Activated T-helper 1 cell treated with anti-CD3 and anti-CD28 coated beads, Interleukin-12 subunit alpha, Interleukin-12 subunit beta, Interleukin-2, Interleukin-4 antibody, amounts not matched to agents 30 ng/mL and 10 ng/mL and 1 ng/mL, durations not matched to agents 14 hours and 24 hours and 36 hours (primary cell): ENCODE measurements around the gene MFSD6. TPM values are rescaled to one million over a fixed set of nuclear protein-coding genes. Genes with fewer than 3 reads are reported as not detected.
"Not testable (repeated sequence)": the region's sequence is repeated elsewhere in the genome, so short reads cannot be mapped to it uniquely, and the experiment has no call there.

Experiments
- DNase-seq: peaks from one replicate; pipeline ENCODE4 v3.0.0; 2021; ENCODE audit warnings: low spot score
- H3K27ac Mint-ChIP-seq: one replicate; pipeline ENCODE4 v1.8.0; 2021; ENCODE audit warnings: mild to moderate bottlenecking, mixed read lengths
- H3K27me3 Mint-ChIP-seq: one replicate; pipeline ENCODE4 v1.8.0; 2022; ENCODE audit warnings: mild to moderate bottlenecking, moderate library complexity, mixed read lengths; ENCODE audit not compliant: insufficient read depth
- H3K36me3 Mint-ChIP-seq: one replicate; pipeline ENCODE4 v1.8.0; 2021; ENCODE audit warnings: low read depth, mixed read lengths
- H3K4me1 Mint-ChIP-seq: one replicate; pipeline ENCODE4 v1.8.0; 2021; ENCODE audit warnings: low read depth, mixed read lengths
- H3K4me3 Mint-ChIP-seq: one replicate; pipeline ENCODE4 v1.8.0; 2021; ENCODE audit warnings: mild to moderate bottlenecking, moderate library complexity, mixed read lengths
- H3K9me3 Mint-ChIP-seq: one replicate; pipeline ENCODE4 v1.8.0; 2021; ENCODE audit warnings: mixed read lengths
- intact Hi-C: fragments of 100-400 bp; cut with micrococcal nuclease; formaldehyde crosslinking; loops from one replicate; pipeline ENCODE4 v1.15.1; 2024
- total RNA-seq: library from RNA; stranded (reverse); gene quantifications from 2 replicates; pipeline ENCODE4 v1.2.3, GENCODE V29; 2022

Gene MFSD6
- 45.8 and 46.8 TPM in 2 replicates for total RNA-seq

DNA sequence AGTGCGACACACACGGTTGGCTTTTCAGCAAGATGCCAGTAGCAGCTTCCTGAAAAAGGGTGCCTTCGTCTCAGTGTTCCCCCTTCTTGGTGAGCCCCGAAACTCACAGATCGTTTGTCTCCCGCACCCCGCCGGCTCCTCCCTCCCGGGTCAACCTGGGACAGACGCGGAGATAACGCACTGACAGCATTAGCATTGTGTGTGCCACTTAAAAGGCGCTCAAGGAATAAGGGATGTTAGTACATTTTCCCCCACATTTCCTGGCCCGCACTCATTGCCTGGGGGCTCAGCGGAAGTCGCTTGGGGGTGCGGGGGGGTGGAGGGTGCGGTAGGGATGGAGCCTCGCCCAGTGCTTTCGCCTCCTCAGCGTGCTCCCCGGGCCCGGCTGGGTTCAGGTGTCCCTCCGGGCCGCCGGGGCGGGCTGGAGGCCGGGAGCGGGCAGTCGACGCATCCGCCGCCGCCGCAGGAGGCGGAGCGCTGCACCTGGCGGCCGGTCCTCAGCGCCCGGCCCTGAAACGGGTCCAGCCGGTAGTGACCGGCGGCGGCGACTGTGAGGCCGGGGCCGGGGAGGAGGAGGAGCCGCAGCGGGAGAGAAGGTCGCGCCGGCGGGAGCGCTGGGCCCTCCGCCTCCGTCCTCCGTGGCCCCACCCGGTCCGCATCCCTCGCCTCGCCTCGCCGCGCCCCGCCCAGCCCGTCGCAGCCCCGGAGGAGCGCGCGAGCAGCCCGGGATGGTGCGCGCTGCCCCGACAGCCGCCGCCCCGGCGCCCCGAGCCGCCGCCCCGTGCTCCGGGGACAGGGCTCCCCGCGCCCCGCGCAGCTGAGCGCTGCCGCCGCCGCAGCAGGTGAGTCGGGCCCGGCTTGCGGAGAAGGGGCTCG, at the start of gene MFSD6:
MFSD6 (plus strand) TSS at position 694 of the 876 bp plus-strand sequence. CDS start 27,675 bp downstream, outside the sequence.
- H3K36me3 Mint-ChIP-seq: peaks cover 6% of the 10 kb centered on the region
- H3K27me3 Mint-ChIP-seq: no peaks in the 10 kb centered on the region
- peak within 1 kb of the TSS; percentile 94 for H3K27ac Mint-ChIP-seq
- intact Hi-C loops: loop anchor here (1.0 to 10.0 kb wide), 11 partner anchors 66 to 963 kb away; partner anchors contain the start of genes INPP1, NEMP2, STAT1 and WDR75
- peak within 1 kb of the TSS; percentile 90 for H3K4me3 Mint-ChIP-seq
- peak; percentile 48 for DNase-seq
- H3K9me3 Mint-ChIP-seq: no peaks in the 10 kb centered on the region
- peaks cover 36% of the 10 kb centered on the region for H3K4me1 Mint-ChIP-seq

DNA sequence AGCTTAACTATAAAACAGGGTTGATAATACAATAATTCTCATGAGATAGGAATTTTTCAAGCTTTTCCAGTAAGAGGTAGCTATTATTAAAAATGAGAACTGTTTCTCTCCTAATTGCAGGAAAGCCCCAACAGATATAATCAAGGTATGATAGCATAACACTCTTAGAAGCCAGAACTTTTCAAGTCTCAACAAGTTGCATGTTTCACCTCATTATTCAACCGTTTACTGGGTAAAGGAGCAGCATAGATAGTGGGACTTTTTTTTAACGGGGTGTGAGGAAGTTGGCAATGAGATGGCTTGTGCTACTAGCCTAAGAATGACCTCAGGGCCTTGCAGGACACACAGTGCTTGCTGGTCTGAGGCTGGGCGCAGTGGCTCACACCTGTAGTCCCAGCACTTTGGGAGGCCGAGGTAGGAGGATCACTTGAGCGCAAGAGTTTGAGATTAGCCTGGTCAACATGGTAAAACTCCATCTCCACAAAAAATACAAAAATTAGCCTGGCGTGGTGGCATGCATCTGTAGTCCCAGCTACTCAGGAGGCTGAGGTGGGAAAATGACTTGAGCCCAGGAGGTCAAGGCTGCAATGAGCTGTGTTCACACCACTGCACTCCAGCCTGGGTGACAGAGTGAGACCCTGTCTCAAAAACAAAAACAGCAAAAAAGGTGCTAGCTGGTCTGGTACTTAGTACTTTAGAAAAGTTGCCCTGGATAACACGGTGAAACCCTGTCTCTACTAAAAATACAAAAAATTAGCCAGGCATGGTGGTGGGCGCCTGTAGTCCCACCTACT, 49.3 kb upstream of the MFSD6 start:
- H3K4me3 Mint-ChIP-seq, H3K9me3 Mint-ChIP-seq, H3K27me3 Mint-ChIP-seq, intact Hi-C loops, H3K27ac Mint-ChIP-seq, DNase-seq, H3K36me3 Mint-ChIP-seq: not testable (repeated sequence)
- H3K4me1 Mint-ChIP-seq: peaks cover 30% of the 10 kb centered on the region

GRCh38 chr2:190360561-190360960, 47.6 kb upstream of the MFSD6 start:
- intact Hi-C loops: loop anchor here (1.0 to 5.0 kb wide), 2 partner anchors 17 to 43 kb away; partner anchors contain the start of genes HIBCH and INPP1
- peaks cover 4% of the 10 kb centered on the region for H3K36me3 Mint-ChIP-seq
- peaks cover 30% of the 10 kb centered on the region for H3K4me1 Mint-ChIP-seq
- no peaks in the 10 kb centered on the region for H3K9me3 Mint-ChIP-seq
- no peak overlapping the region for H3K27ac Mint-ChIP-seq
- H3K27me3 Mint-ChIP-seq: no peaks in the 10 kb centered on the region
- peak overlapping the region; percentile 81 for H3K4me3 Mint-ChIP-seq
- no peak for DNase-seq

- H3K4me1 Mint-ChIP-seq: peaks cover 30% of the 10 kb centered on the region
- no peak for DNase-seq
- H3K4me3 Mint-ChIP-seq: peak overlapping the region; percentile 81
- H3K9me3 Mint-ChIP-seq: no peaks in the 10 kb centered on the region
- no peaks in the 10 kb centered on the region for H3K27me3 Mint-ChIP-seq
- H3K27ac Mint-ChIP-seq: no peak overlapping the region
- intact Hi-C loops: loop anchor here (1.0 to 5.0 kb wide), 2 partner anchors 18 to 44 kb away; partner anchors contain the start of genes HIBCH and INPP1
- H3K36me3 Mint-ChIP-seq: peaks cover 4% of the 10 kb centered on the region
Observed at GRCh38 chr2:190360965-190361364, 47.2 kb upstream of the MFSD6 start.

DNA sequence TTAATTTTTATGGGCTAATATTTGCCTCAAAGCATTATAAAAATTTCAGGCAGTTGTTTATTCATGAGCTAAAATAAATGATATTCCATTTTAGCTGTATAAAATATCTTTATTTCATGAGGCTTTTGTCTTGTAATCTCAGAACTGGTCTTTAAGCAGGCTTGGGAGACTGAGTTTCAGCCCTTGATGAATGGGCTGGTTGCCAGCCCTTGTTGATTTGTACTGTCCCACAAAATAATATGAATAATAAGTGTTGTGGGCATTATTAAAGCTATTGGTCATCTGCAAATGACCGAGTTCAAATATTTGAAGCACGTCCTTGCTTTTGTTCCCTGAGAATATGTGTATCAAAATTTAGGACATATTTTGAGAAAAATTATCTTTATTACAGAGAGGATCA, 46.6 kb upstream of the MFSD6 start:
- Mint-ChIP-seq H3K9me3 (no peaks in the 10 kb centered on the region), H3K36me3 (peaks cover 4% of the 10 kb centered on the region), H3K27me3 (no peaks in the 10 kb centered on the region), H3K4me3 (no peak overlapping the region), H3K4me1 (peaks cover 30% of the 10 kb centered on the region), H3K27ac (no peak overlapping the region)
- no peak for DNase-seq
- intact Hi-C loops: loop anchor here (5.0 kb wide), 1 partner anchor 44 kb away; the partner anchor contains the start of gene HIBCH

DNA sequence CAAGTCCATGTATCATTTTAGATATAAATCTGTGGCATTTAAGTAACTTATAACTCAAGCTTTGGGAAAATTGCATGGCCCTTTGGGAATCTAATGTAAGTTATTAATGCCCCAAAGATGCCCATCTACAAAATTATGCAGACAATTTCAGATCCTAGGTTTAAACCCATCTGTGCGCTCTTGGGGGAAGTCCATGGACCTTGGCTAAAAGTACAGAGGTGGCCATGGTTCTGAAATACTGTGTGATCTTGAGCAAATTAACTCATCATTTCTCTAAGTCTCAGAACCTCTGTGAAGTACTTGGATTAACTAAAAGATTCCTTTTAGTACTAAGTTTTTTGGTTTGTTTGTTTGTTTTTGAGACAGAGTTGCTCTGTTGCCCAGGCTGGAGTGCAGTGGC, 45.3 kb upstream of the MFSD6 start:
- H3K27ac Mint-ChIP-seq: no peak overlapping the region
- peaks cover 4% of the 10 kb centered on the region for H3K36me3 Mint-ChIP-seq
- H3K4me1 Mint-ChIP-seq: peaks cover 30% of the 10 kb centered on the region
- H3K4me3 Mint-ChIP-seq: no peak overlapping the region
- DNase-seq: no peak
- no peaks in the 10 kb centered on the region for H3K9me3 Mint-ChIP-seq
- H3K27me3 Mint-ChIP-seq: no peaks in the 10 kb centered on the region
- intact Hi-C loops: loop anchor here (5.0 kb wide), 1 partner anchor 46 kb away; the partner anchor contains the start of gene HIBCH

DNA sequence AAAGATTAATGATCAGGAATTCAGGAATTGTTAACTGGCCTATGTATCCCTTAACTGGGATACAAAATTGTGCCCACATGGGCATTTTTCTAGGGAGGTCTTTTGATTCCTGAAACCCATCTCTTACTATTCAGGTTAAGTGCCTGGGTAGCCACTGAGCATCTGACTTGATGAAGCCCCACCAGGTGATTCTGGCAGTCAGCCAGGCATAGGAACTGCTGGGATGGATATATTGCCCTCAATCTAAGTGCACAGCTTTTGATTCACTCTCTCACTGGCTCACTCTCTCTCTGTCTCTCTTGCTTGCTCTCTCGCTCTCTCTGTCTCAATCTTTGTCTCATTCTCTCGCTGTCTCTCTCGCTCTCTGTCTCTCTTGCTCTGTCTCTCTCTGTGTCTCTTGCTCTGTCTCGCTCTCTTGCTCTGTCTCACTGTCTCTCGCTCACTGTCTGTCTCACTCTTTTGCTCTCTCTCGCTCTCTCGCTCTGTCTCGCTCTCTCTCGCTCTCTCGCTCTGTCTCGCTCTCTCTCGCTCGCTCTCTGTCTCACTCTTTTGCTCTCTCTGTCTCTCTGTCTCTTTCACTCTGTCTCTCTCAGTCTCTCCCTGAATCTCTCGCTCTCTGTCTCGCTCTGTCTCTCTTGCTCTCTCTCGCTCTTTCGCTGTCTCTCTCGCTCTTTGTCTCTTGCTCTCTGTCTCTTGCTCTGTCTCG, 42.5 kb upstream of the MFSD6 start:
- no peak overlapping the region for H3K4me3 Mint-ChIP-seq
- H3K36me3 Mint-ChIP-seq: peaks cover 10% of the 10 kb centered on the region
- no peak for DNase-seq
- no peaks in the 10 kb centered on the region for H3K27me3 Mint-ChIP-seq
- H3K27ac Mint-ChIP-seq: no peak overlapping the region
- H3K4me1 Mint-ChIP-seq: peaks cover 14% of the 10 kb centered on the region
- intact Hi-C loops: no loop called here
- H3K9me3 Mint-ChIP-seq: no peaks in the 10 kb centered on the region

- H3K36me3 Mint-ChIP-seq: peaks cover 10% of the 10 kb centered on the region
- intact Hi-C loops: no loop called here
Observed at GRCh38 chr2:190366248-190366753, 41.9 kb upstream of the MFSD6 start.

GRCh38 chr2:190367091-190367490, 41.1 kb upstream of the MFSD6 start:
- Mint-ChIP-seq H3K27ac (no peak overlapping the region), H3K27me3 (no peaks in the 10 kb centered on the region), H3K36me3 (peaks cover 9% of the 10 kb centered on the region), H3K4me3 (no peak overlapping the region), H3K9me3 (no peaks in the 10 kb centered on the region), H3K4me1 (peaks cover 7% of the 10 kb centered on the region)
- DNase-seq: no peak
- intact Hi-C loops: no loop called here

More at GRCh38 chr2:190366248-190366753, 41.9 kb upstream of the MFSD6 start:
- Mint-ChIP-seq H3K4me3 (no peak overlapping the region), H3K9me3 (no peaks in the 10 kb centered on the region), H3K4me1 (peaks cover 11% of the 10 kb centered on the region), H3K27me3 (no peaks in the 10 kb centered on the region), H3K27ac (no peak overlapping the region)
- DNase-seq: no peak

DNA sequence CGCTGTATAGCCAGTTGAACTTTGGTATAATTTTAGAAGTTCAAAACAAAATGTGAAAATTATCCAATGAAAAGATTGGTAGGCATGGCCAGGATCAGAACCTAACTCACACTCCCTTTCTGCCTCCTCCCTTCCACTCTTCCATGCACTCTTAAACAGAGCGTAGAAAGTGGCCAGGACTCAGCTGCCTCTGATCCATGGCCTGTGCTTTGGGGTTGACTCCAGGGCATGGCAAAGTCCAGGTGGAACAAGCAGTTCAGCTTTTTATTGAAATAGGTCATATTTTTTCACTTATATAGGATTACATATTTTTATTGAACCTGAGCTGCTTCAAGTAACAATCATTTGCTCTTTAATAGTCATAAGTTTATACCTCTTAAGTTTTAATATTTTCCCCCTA, 38.5 kb upstream of the MFSD6 start:
- intact Hi-C loops: no loop called here
- no peak overlapping the region for H3K27ac Mint-ChIP-seq
- DNase-seq: no peak
- H3K4me1 Mint-ChIP-seq: no peaks in the 10 kb centered on the region
- no peaks in the 10 kb centered on the region for H3K9me3 Mint-ChIP-seq
- no peak overlapping the region for H3K4me3 Mint-ChIP-seq
- H3K27me3 Mint-ChIP-seq: no peaks in the 10 kb centered on the region
- H3K36me3 Mint-ChIP-seq: peaks cover 6% of the 10 kb centered on the region

DNA sequence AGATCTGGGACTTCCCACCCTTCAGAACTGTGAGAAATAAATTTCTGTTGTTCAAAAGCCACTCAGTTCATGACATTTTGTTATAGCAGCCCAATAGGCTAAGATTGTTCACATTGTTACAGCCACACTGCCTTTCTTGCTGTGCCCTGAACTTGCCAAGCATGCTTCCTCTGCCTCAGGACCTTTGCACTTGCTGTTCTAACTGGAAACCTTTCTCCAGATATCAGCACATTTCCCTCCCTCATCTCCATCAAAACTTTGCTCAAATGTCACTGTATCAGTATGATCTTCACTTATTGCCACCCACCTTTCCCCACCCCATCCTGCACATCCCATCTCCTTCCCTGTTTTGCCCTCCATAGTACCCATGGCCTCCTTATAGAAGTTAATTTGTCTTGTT, 32.1 kb upstream of the MFSD6 start:
- no peak for DNase-seq
- H3K4me1 Mint-ChIP-seq: no peaks in the 10 kb centered on the region
- H3K36me3 Mint-ChIP-seq: no peaks in the 10 kb centered on the region
- H3K27me3 Mint-ChIP-seq: peaks cover 2% of the 10 kb centered on the region
- H3K27ac Mint-ChIP-seq: no peak overlapping the region
- no peaks in the 10 kb centered on the region for H3K9me3 Mint-ChIP-seq
- intact Hi-C loops: no loop called here
- H3K4me3 Mint-ChIP-seq: no peak overlapping the region

GRCh38 chr2:190376591-190377245, 31.4 kb upstream of the MFSD6 start:
- no peaks in the 10 kb centered on the region for H3K9me3 Mint-ChIP-seq
- no peaks in the 10 kb centered on the region for H3K4me1 Mint-ChIP-seq
- H3K4me3 Mint-ChIP-seq: no peak overlapping the region
- no peak overlapping the region for H3K27ac Mint-ChIP-seq
- H3K27me3 Mint-ChIP-seq: peaks cover 2% of the 10 kb centered on the region
- no peak for DNase-seq
- intact Hi-C loops: no loop called here
- no peaks in the 10 kb centered on the region for H3K36me3 Mint-ChIP-seq
